Mesenchymal stem cell (in vitro differentiated cells and primary cell): ENCODE data around the gene SLC35F3.

Source experiments
- DNase-seq: peaks from one replicate; pipeline ENCODE4 v3.0.0-alpha.2; 2013
- H2AFZ ChIP-seq: one replicate; pipeline ENCODE4 v1.6.1; 2013; ENCODE audit warnings: low read depth, mild to moderate bottlenecking, control low read depth, inconsistent platforms, low read length, moderate library complexity
- H2AK5ac ChIP-seq: 2 replicates; pipeline ENCODE4 v1.6.1; 2013; ENCODE audit warnings: low read length, moderate library complexity, mild to moderate bottlenecking, inconsistent platforms; ENCODE audit not compliant: severe bottlenecking
- H2BK120ac ChIP-seq: one replicate; pipeline ENCODE4 v1.6.1; 2013; ENCODE audit warnings: low read depth, mild to moderate bottlenecking, inconsistent platforms, low read length, moderate library complexity
- H2BK12ac ChIP-seq, 2 experiments: one replicate each; pipeline ENCODE4 v1.6.1; 2013; ENCODE audit warnings: inconsistent platforms in 2 of 2, low read length in 2 of 2, mild to moderate bottlenecking in 2 of 2, moderate library complexity in 2 of 2, control low read depth in 1 of 2
- H2BK15ac ChIP-seq: one replicate; pipeline ENCODE4 v1.6.1; 2013; ENCODE audit warnings: mild to moderate bottlenecking, low read depth, inconsistent platforms; ENCODE audit not compliant: poor library complexity, severe bottlenecking
- H2BK5ac ChIP-seq: 2 replicates; pipeline ENCODE4 v1.6.1; 2013; ENCODE audit warnings: low read depth, mild to moderate bottlenecking, low read length, control low read depth, inconsistent platforms; ENCODE audit not compliant: poor library complexity, severe bottlenecking
- H3K14ac ChIP-seq, 2 experiments: one replicate each; pipeline ENCODE4 v1.6.1; 2013; ENCODE audit warnings: inconsistent platforms in 2 of 2, low read length in 2 of 2, control low read depth in 1 of 2, mild to moderate bottlenecking in 1 of 2, moderate library complexity in 1 of 2
- H3K18ac ChIP-seq, 2 experiments: one replicate each; pipeline ENCODE4 v1.6.1; 2013; ENCODE audit warnings: inconsistent platforms in 2 of 2, low read length in 2 of 2, control low read depth in 1 of 2, low read depth in 1 of 2, mild to moderate bottlenecking in 1 of 2
- H3K23ac ChIP-seq, 2 experiments: one replicate each; pipeline ENCODE4 v1.6.1; 2013; ENCODE audit warnings: inconsistent platforms in 2 of 2, low read length in 2 of 2, mild to moderate bottlenecking in 2 of 2, moderate library complexity in 2 of 2, control low read depth in 1 of 2
- H3K27ac ChIP-seq: 2 replicates; pipeline ENCODE4 v1.5.1; 2013; ENCODE audit warnings: mild to moderate bottlenecking, moderate library complexity, low read length, control low read depth, inconsistent platforms; ENCODE audit not compliant: poor library complexity, severe bottlenecking
- H3K27me3 ChIP-seq, 2 experiments: 2 replicates each; pipeline versions ENCODE4 v1.6.1 to v1.7.0; 2013; ENCODE audit warnings: low read length in 2 of 2, mild to moderate bottlenecking in 2 of 2, moderate library complexity in 2 of 2, control low read depth in 1 of 2, inconsistent platforms in 1 of 2; ENCODE audit not compliant: control insufficient read depth in 1 of 2, insufficient read depth in 1 of 2
- H3K36me3 ChIP-seq, 2 experiments: 2 replicates each; pipeline versions ENCODE4 v1.6.1 to v1.7.0; 2013; ENCODE audit warnings: low read length in 2 of 2, control low read depth in 1 of 2, inconsistent platforms in 1 of 2, low read depth in 1 of 2, mild to moderate bottlenecking in 1 of 2; ENCODE audit not compliant: insufficient read depth in 2 of 2, control insufficient read depth in 1 of 2
- H3K4ac ChIP-seq, 2 experiments: one replicate each; pipeline ENCODE4 v1.6.1; 2013; ENCODE audit warnings: inconsistent platforms in 2 of 2, low read length in 2 of 2, mild to moderate bottlenecking in 2 of 2, moderate library complexity in 2 of 2, control low read depth in 1 of 2, low read depth in 1 of 2
- H3K4me1 ChIP-seq: 2 replicates; pipeline ENCODE4 v1.6.1; 2013; ENCODE audit warnings: low read depth, low read length, control low read depth; ENCODE audit not compliant: control insufficient read depth, insufficient read depth
- H3K4me2 ChIP-seq: 2 replicates; pipeline ENCODE4 v1.6.1; 2013; ENCODE audit warnings: low read length, mild to moderate bottlenecking, inconsistent platforms; ENCODE audit not compliant: poor library complexity, severe bottlenecking
- H3K4me3 ChIP-seq, 2 experiments: 2 replicates each; pipeline versions ENCODE4 v1.5.1 to v1.7.0; 2013; ENCODE audit warnings: low read length in 2 of 2, mild to moderate bottlenecking in 2 of 2, control low read depth in 1 of 2, low read depth in 1 of 2; ENCODE audit not compliant: insufficient read depth in 1 of 2
- H3K79me1 ChIP-seq: replicated peaks from 2 replicates; pipeline ENCODE4 v1.6.1; 2013; ENCODE audit warnings: mild to moderate bottlenecking, control low read depth, low read length, inconsistent platforms; ENCODE audit not compliant: poor library complexity, severe bottlenecking
- H3K9ac ChIP-seq: 2 replicates; pipeline ENCODE4 v1.7.0; 2013; ENCODE audit warnings: mild to moderate bottlenecking, low read length, moderate library complexity
- H3K9me3 ChIP-seq: 2 replicates; pipeline ENCODE4 v1.7.0; 2013; ENCODE audit warnings: mild to moderate bottlenecking, low read length; ENCODE audit not compliant: control insufficient read depth
- H4K8ac ChIP-seq: one replicate; pipeline ENCODE4 v1.6.1; 2013; ENCODE audit warnings: inconsistent platforms, mild to moderate bottlenecking, low read length, moderate library complexity
- H4K91ac ChIP-seq: one replicate; pipeline ENCODE4 v1.6.1; 2013; ENCODE audit warnings: mild to moderate bottlenecking, low read length, inconsistent platforms
- WGBS: methylation state at CpG from one replicate; pipeline ENCODE4 v1.1.7; 2013; ENCODE audit warnings: mixed read lengths; 5-methylcytosine and 5-hydroxymethylcytosine counted together

The SLC35F3 gene

DNA sequence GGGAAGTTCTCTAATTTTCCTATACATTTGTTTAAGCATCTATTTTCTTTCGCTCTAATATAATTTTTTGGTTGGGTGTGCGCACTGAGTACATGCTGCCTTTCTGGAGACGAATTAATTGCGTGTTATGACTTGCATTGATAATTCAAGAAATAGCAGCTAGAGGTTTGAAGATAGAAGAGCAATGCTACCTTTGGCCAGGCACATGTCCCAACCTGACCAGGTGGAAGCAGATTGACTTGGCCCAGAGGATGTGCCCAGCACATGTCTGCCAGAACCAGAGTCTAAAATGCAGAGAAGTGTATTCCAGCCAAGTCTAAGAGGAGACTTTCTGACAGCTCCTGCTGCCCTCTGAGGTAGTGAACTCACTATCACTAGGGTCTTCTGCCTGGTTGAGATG, 114.3 kb downstream of the SLC35F3 start:
- Histone ChIP-seq H3K9me3 (no peaks in the 10 kb centered on the region), H2BK5ac (no peak overlapping the region), H3K27me3 (no peaks in the 10 kb centered on the region), H2BK15ac (no peak overlapping the region), H2BK120ac (no peak overlapping the region), H3K9ac (no peak overlapping the region), H2AK5ac (no peak overlapping the region), H3K23ac (no peak overlapping the region), H4K8ac (no peak overlapping the region), H3K18ac (no peak overlapping the region), H3K79me1 (no peaks in the 10 kb centered on the region), H2AFZ (no peak overlapping the region), H3K4me3 (no peak overlapping the region), H4K91ac (no peak overlapping the region), H3K4me2 (no peak overlapping the region), H3K14ac (no peak overlapping the region), H3K4ac (no peak overlapping the region), H3K36me3 (no peaks in the 10 kb centered on the region), H2BK12ac (no peak overlapping the region), H3K4me1 (no peaks in the 10 kb centered on the region), H3K27ac (no peak overlapping the region)
- no peak for DNase-seq
- 86% methylated on average over 4 of the region's 4 CpGs for WGBS

DNA sequence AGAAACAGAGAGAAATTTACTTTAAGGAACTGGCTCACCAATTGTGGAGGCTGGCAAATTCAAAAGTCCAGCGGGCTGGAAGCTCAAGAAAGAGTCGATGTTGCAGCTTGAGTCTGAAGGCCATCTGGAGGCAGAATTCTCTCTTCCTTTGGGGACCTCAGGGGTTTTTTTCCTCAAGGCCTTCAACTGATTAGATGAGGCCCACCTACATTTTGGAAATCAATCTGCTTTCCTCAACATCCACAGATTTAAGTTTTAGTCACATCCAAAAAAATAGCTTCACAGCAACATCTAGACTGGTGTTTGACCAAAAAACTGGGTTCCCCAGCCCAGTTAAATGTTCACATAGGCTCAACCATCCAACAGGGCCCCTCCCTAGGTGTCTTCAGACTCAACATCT, 114.9 kb downstream of the SLC35F3 start:
- Histone ChIP-seq H3K18ac (no peak overlapping the region), H3K4me2 (no peak overlapping the region), H3K14ac (no peak overlapping the region), H4K91ac (no peak overlapping the region), H2AFZ (no peak overlapping the region), H3K27ac (no peak overlapping the region), H3K36me3 (no peaks in the 10 kb centered on the region), H3K27me3 (no peaks in the 10 kb centered on the region), H2BK120ac (no peak overlapping the region), H3K4me1 (no peaks in the 10 kb centered on the region), H3K4ac (no peak overlapping the region), H2AK5ac (no peak overlapping the region), H3K9me3 (no peaks in the 10 kb centered on the region), H2BK12ac (no peak overlapping the region), H3K9ac (no peak overlapping the region), H3K23ac (no peak overlapping the region), H3K79me1 (no peaks in the 10 kb centered on the region), H2BK5ac (no peak overlapping the region), H3K4me3 (no peak overlapping the region), H2BK15ac (no peak overlapping the region), H4K8ac (no peak overlapping the region)
- DNase-seq = no peak
- WGBS = 81% methylated on average over 2 of the region's 2 CpGs

DNA sequence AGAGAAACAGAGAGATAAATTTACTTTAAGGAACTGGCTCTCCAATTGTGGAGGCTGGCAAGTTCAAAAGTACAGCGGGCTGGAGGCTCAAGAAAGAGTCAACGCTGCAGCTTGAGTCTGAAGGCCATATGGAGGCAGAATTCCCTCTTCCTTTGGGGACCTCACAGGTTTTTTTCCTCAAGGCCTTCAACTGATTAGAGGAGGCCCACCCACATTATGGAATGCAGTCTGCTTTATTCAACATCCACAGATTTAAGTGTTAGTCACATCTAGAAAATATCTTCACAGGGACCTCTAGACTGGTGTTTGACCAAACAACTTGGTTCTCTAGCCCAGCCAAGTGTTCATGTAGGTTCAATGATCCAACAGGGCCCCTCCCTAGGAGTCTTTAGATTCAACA, 117.8 kb downstream of the SLC35F3 start:
- H3K9ac ChIP-seq = no peak overlapping the region
- no peak overlapping the region for H3K4me2 ChIP-seq
- no peak overlapping the region for H3K14ac ChIP-seq
- H3K9me3 ChIP-seq = no peaks in the 10 kb centered on the region
- H3K18ac ChIP-seq = no peak overlapping the region
- no peak overlapping the region for H2BK15ac ChIP-seq
- DNase-seq = no peak
- no peak overlapping the region for H3K4ac ChIP-seq
- H2BK5ac ChIP-seq = no peak overlapping the region
- H2AFZ ChIP-seq = no peak overlapping the region
- H3K23ac ChIP-seq = no peak overlapping the region
- H4K91ac ChIP-seq = no peak overlapping the region
- H3K36me3 ChIP-seq = no peaks in the 10 kb centered on the region
- no peak overlapping the region for H2AK5ac ChIP-seq
- no peaks in the 10 kb centered on the region for H3K79me1 ChIP-seq
- H3K4me3 ChIP-seq = no peak overlapping the region
- H4K8ac ChIP-seq = no peak overlapping the region
- H3K27me3 ChIP-seq = no peaks in the 10 kb centered on the region
- no peak overlapping the region for H3K27ac ChIP-seq
- H3K4me1 ChIP-seq = no peaks in the 10 kb centered on the region
- no peak overlapping the region for H2BK120ac ChIP-seq
- no peak overlapping the region for H2BK12ac ChIP-seq
- WGBS = 77% methylated on average over 2 of the region's 2 CpGs

DNA sequence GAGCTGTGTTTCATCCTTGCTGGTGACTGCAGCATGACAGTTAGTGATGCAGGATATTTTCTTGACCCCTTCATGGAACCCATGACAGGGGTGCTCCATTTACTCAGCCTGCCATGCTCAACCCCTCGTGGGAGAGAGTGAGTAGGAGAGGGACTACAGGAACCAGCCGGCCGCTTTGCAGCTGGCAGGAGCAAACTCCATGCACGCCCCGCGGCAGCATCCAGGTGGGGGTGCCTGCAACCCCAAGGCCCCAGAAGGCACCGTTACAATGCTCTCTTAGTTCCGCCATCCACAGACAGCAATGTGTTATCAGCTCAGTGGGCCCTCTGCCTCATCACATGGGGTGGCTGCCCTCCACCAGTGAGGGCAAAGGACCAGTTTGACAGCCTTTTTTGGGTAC, 135.1 kb downstream of the SLC35F3 start:
- Histone ChIP-seq H3K4me1 (no peaks in the 10 kb centered on the region), H2AK5ac (no peak overlapping the region), H3K4ac (no peak overlapping the region), H2BK12ac (no peak overlapping the region), H3K4me2 (no peak overlapping the region), H4K91ac (no peak overlapping the region), H3K9me3 (no peaks in the 10 kb centered on the region), H2BK120ac (no peak overlapping the region), H3K4me3 (no peak overlapping the region), H3K9ac (no peak overlapping the region), H3K27ac (no peak overlapping the region), H3K79me1 (no peaks in the 10 kb centered on the region), H4K8ac (no peak overlapping the region), H3K27me3 (no peaks in the 10 kb centered on the region), H2BK15ac (no peak overlapping the region), H3K36me3 (no peaks in the 10 kb centered on the region), H3K18ac (no peak overlapping the region), H3K23ac (no peak overlapping the region), H2BK5ac (no peak overlapping the region), H3K14ac (no peak overlapping the region), H2AFZ (no peak overlapping the region)
- 85% methylated on average over 8 of the region's 8 CpGs for WGBS
- DNase-seq = no peak
